Neural crest cell (in vitro differentiated cells): ENCODE data around the gene ROBO2. TPM values are rescaled to one million over a fixed set of nuclear protein-coding genes. Genes with fewer than 3 reads are reported as not detected.
A peak's percentile ranks its signal among the peaks of the same experiment; 100 is the strongest.

Experiments used
- DNase-seq: peaks from one replicate; pipeline ENCODE4 v3.0.0; 2021; ENCODE audit warnings: low read depth, mixed read lengths, low spot score
- H3K27ac Mint-ChIP-seq: one replicate; pipeline ENCODE4 v1.8.0; 2021; ENCODE audit warnings: mild to moderate bottlenecking, mixed read lengths; ENCODE audit not compliant: unreplicated experiment
- H3K27me3 Mint-ChIP-seq: 2 replicates; pipeline ENCODE4 v1.8.0; 2021; ENCODE audit warnings: low read depth, mild to moderate bottlenecking, mixed read lengths
- H3K36me3 Mint-ChIP-seq: 2 replicates; pipeline ENCODE4 v1.8.0; 2021; ENCODE audit warnings: low read depth, mild to moderate bottlenecking, mixed read lengths
- H3K4me1 Mint-ChIP-seq: 2 replicates; pipeline ENCODE4 v1.8.0; 2021; ENCODE audit warnings: mixed read lengths
- H3K4me3 Mint-ChIP-seq: one replicate; pipeline ENCODE4 v1.8.0; 2021; ENCODE audit warnings: mild to moderate bottlenecking, mixed read lengths
- H3K9me3 Mint-ChIP-seq: 2 replicates; pipeline ENCODE4 v1.8.0; 2021; ENCODE audit warnings: mixed read lengths
- CTCF ChIP-seq: fragments of 200-600 bp; sonication (generic); conservative IDR thresholded peaks from 2 replicates; pipeline ENCODE4 v1.5.0; 2021; ENCODE audit warnings: antibody characterized with exemption, mild to moderate bottlenecking
- total RNA-seq: library from RNA; stranded (reverse); gene quantifications from 2 replicates; pipeline ENCODE4 v1.2.1, GENCODE V29; 2021

The ROBO2 gene
- total RNA-seq, 1 donor from 2014 or later: 27.9 TPM

GRCh38 chr3:77539677-77540076, 499.8 kb downstream of the ROBO2 start:
- H3K4me3 Mint-ChIP-seq: no peak overlapping the region
- no peak for DNase-seq
- H3K27me3 Mint-ChIP-seq: no peaks in the 10 kb centered on the region
- no peak for TF ChIP-seq CTCF
- peaks cover 22% of the 10 kb centered on the region for H3K4me1 Mint-ChIP-seq
- peaks cover 4% of the 10 kb centered on the region for H3K9me3 Mint-ChIP-seq
- no peak overlapping the region for H3K27ac Mint-ChIP-seq
- H3K36me3 Mint-ChIP-seq: peaks cover 4% of the 10 kb centered on the region

- no peak for TF ChIP-seq CTCF
- H3K4me1 Mint-ChIP-seq: peaks cover 22% of the 10 kb centered on the region
- peaks cover 8% of the 10 kb centered on the region for H3K9me3 Mint-ChIP-seq
- H3K27me3 Mint-ChIP-seq: no peaks in the 10 kb centered on the region
- H3K4me3 Mint-ChIP-seq: no peak overlapping the region
- H3K36me3 Mint-ChIP-seq: peaks cover 7% of the 10 kb centered on the region
- DNase-seq: peak; percentile 3
- H3K27ac Mint-ChIP-seq: no peak overlapping the region
These were observed 501.5 kb downstream of the ROBO2 start for GRCh38 chr3:77541203-77541922.

- no peak for TF ChIP-seq CTCF
- Mint-ChIP-seq H3K9me3 (peaks cover 4% of the 10 kb centered on the region), H3K4me1 (peaks cover 3% of the 10 kb centered on the region), H3K4me3 (no peak overlapping the region), H3K36me3 (peaks cover 4% of the 10 kb centered on the region), H3K27ac (no peak overlapping the region), H3K27me3 (no peaks in the 10 kb centered on the region)
- DNase-seq: no peak
These were observed 506.3 kb downstream of the ROBO2 start for GRCh38 chr3:77546246-77546645.

- Mint-ChIP-seq H3K9me3 (peaks cover 8% of the 10 kb centered on the region), H3K4me3 (no peak overlapping the region), H3K27me3 (no peaks in the 10 kb centered on the region), H3K27ac (no peak overlapping the region), H3K4me1 (no peaks in the 10 kb centered on the region), H3K36me3 (peaks cover 4% of the 10 kb centered on the region)
- no peak for TF ChIP-seq CTCF
- no peak for DNase-seq
These were observed 509.1 kb downstream of the ROBO2 start for GRCh38 chr3:77549034-77549433.

- TF ChIP-seq CTCF: no peak
- H3K4me1 Mint-ChIP-seq: no peaks in the 10 kb centered on the region
- no peaks in the 10 kb centered on the region for H3K36me3 Mint-ChIP-seq
- peaks cover 4% of the 10 kb centered on the region for H3K9me3 Mint-ChIP-seq
- DNase-seq: no peak
- H3K4me3 Mint-ChIP-seq: no peak overlapping the region
- no peak overlapping the region for H3K27ac Mint-ChIP-seq
- no peaks in the 10 kb centered on the region for H3K27me3 Mint-ChIP-seq
These were observed 513.3 kb downstream of the ROBO2 start for GRCh38 chr3:77553240-77553639.
